Activated CD4-positive, alpha-beta T cell treated with anti-CD3 and anti-CD28 coated beads for 4 hours (primary cell): ENCODE results near the gene FOXA2.
"Not testable (repeated sequence)": the region's sequence is repeated elsewhere in the genome, so short reads cannot be mapped to it uniquely, and the experiment has no call there.

Source experiments
- DNase-seq, 2 donors: peaks; one replicate each; pipeline ENCODE4 v3.0.0-alpha.2; 2020

FOXA2 gene

GRCh38 chr20:22584522-22584921 lies at the start of gene FOXA2:
Gene FOXA2 (minus strand): TSS chr20:22584572. CDS start chr20:22584278, 294 bp downstream.
- DNase-seq = no peak

- no peak for DNase-seq
Measured at GRCh38 chr20:22630701-22631100, 46.3 kb upstream of the FOXA2 start.

- no peak for DNase-seq
Measured at GRCh38 chr20:22629927-22630326, 45.6 kb upstream of the FOXA2 start.

- no peak for DNase-seq
Measured at GRCh38 chr20:22629447-22629846, 45.1 kb upstream of the FOXA2 start.

DNA sequence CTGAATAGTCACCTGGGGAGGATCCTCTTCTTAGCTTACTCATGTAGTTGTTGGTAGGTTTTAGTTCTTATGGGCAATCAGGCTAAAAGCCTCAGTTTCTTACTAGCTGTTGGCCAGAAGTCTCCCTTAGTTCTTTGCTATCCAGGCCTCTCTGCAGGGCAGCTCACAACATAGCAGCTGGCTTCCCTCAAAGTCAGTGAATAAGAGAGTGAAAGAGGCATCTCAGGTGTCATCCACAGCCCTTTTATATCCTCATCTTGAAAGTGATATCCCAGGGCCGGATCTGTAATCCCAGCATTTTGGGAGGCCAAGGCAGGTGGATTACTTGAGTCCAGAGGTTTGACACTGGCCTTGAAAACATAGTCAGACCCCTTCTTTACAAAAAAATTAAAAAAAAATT lies 42.1 kb upstream of the FOXA2 start:
- no peak for DNase-seq

DNA sequence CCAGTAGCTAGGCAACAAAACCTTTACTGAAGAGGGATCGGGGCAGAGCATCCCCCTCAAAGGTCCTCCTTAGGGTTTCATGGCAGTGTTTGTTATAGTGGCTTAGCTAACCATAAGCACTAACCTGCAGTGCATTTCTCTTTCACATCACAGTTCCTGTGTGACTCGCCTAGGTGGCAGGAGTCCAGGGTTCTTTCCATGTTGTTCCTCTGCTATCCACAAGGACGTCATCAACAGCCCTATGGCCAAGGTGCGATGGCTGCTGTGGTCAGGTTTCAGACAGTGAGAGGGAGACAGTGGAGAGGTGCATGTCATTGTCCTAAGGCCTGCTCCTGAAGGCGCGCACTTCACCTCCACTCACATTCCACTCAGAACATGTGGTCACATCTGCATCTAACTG lies 38.8 kb upstream of the FOXA2 start:
- DNase-seq = no peak

DNA sequence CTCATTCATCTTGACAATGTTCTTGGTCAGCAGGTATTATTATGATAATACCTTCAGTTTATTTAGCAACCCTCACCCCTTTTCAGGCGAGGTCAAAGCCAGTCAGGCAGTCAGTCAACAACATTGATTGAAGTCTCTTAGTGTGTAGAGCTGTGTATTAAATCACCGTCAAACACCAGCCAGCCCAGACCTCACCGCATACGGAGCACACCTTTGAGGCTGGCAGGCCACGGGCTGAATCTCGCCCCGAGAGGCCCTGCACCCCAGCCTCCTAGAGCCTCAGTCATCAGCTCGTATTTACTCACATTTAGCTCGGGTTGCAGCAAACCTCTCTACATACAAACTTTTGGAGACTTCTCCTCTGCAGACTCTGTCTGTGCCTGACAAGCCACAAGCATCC lies 36.0 kb upstream of the FOXA2 start:
- DNase-seq = no peak

DNA sequence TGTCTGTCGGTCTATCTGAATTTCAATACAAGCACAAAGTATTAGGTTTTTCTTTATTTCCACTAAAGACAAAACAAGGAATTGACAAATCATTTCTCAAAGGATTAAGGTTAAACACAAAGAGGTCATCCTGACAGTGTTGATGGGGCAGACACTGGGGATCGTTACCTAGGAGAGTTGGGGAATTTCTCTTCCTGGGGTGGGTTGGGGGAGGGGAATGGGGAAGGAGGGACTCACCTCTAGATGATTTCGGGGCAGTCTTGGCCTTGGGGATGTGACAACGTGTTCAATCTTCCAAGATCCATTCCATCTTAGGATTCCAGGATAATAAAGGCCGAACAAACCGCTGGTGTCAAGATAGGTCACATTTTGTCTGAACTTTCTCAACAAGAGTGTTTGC lies 35.4 kb upstream of the FOXA2 start:
- no peak for DNase-seq

- no peak for DNase-seq
Measured at GRCh38 chr20:22619272-22619671, 34.9 kb upstream of the FOXA2 start.

DNA sequence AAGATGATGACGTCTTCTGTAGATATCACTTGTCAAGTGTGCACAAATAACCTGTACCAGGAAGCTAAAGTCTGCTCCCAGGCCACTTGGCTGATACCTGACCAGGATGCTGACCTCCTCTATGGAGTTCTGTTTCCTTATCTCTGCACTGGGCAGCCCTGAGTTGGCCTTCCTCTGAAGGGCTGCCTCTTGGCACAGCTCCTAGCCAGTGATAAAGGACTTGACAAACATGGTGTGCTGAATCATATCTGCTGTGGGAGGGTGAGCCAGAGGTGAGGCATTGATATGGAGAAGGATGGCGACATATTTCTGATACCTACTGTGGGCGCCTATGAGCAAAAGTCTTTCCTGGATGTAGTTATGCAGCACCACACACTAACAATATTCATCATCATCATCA lies 32.8 kb upstream of the FOXA2 start:
- no peak for DNase-seq

DNA sequence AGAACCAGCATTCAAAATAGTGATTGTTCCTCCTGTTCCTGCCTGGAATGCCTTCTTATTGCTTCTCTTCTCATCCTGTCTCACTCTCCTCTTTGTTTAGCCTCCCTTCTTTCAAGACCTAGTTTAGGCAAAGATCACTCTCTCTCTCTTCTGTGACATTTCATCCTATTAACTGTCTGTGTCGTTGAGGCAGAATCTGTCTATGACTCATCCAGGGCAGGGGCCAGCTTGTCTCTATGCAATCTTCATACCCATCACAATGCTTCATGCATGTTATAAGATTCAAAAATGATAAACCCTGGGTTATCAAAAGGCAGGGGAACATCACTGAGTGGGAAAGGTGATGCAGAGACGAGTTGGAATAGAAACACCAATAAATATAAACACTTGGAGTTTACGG lies 32.2 kb upstream of the FOXA2 start:
- no peak for DNase-seq

GRCh38 chr20:22615425-22615824 lies 31.1 kb upstream of the FOXA2 start:
- DNase-seq = no peak

- no peak for DNase-seq
Measured at GRCh38 chr20:22611636-22612035, 27.3 kb upstream of the FOXA2 start.

- DNase-seq = no peak
Measured at GRCh38 chr20:22607695-22608094, 23.3 kb upstream of the FOXA2 start.

DNA sequence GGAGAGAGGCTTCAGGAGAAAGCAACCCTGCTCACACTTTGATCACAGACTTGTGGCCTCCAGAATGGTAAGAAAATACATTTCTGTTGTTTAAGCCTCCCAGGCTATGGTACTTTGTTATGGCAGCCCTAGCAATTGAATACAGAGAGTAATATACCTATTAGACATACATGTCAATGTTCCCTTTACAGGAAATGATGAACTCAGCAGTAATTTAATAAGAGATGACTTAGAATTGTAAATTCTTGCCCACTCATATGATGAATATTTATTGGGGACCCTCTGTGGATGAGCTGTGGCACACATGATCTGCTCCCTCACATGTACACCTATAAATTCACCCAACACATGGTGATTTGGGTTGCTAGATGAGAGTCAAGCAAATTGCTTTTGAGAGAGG lies 20.4 kb upstream of the FOXA2 start:
- no peak for DNase-seq

- DNase-seq = no peak
Measured at GRCh38 chr20:22601361-22602141, 17.2 kb upstream of the FOXA2 start.

GRCh38 chr20:22599258-22599657 lies 14.9 kb upstream of the FOXA2 start:
- DNase-seq = not testable (repeated sequence)

DNA sequence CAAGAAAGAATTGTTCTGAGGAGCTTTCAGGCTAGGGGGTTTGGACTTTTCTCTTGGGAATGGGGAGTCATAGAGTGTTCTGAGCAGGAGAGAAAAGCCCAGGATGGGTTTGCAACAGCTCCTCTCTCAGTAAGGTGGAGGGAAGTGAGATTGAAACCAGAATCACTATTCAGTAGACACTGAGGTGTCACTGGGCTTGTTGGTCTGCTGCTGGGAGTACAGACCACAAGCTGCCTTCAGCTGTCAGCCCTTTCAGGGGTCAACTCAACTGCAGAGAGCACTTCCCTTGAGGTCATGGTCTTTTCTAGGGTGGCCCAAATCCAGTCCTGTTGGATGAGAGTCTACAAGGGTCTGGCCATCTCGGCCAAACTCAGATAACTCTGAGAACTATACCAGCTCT lies 12.9 kb upstream of the FOXA2 start:
- no peak for DNase-seq

DNA sequence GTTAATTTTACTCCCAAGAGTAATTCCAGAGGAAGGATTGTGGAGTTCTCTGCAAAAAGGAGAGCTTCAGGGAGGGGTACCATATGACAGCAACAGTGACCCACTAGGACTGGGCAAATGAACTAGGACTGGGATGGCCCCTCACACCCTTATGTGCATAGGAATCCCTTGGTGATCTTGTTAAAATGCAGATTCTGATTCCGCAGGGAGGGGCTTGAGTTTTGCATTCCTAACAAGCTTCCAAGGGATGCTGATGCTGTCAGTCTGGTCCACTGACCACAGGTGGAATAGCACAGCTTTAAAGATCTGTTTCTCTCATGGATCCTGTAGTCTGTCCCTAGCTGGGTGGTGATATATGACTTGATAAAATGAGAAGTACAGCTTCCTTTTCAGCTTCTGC lies 6.3 kb upstream of the FOXA2 start:
- DNase-seq = no peak

DNA sequence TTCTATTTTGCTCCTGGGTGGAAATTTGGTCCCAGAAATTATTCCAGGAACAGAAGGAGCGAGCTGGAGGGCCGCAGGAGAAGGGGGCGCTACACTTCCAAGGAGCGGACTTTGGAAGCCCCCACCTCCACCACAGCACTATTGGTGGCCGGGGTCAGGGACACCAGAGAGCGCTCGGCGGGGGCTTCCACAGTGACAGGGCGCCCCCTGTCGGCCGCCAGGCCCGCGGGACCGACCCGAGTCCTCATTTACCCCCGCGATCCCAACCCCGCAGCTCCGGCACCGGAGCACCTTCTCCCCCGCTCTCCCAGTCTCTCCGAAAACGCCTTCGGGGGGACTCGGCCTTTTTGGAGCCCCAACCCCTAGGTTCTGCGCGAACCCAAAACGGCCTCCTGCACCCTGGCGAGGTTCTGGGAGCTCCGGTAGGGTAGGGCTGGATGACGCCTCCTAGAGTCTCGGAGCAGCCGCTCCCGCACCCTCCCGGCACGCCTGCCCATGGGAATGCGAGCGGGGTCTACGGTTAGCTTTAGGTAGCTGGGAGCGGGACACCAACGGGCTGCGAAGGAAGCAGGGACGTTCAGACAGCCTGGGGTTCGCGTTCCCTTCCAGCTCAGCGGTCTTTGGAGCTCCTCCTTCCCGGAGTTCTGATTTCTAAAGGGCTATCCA lies 2.4 kb upstream of the FOXA2 start:
- no peak for DNase-seq

- DNase-seq = no peak
Measured at GRCh38 chr20:22585786-22586493, 1.6 kb upstream of the FOXA2 start.

DNA sequence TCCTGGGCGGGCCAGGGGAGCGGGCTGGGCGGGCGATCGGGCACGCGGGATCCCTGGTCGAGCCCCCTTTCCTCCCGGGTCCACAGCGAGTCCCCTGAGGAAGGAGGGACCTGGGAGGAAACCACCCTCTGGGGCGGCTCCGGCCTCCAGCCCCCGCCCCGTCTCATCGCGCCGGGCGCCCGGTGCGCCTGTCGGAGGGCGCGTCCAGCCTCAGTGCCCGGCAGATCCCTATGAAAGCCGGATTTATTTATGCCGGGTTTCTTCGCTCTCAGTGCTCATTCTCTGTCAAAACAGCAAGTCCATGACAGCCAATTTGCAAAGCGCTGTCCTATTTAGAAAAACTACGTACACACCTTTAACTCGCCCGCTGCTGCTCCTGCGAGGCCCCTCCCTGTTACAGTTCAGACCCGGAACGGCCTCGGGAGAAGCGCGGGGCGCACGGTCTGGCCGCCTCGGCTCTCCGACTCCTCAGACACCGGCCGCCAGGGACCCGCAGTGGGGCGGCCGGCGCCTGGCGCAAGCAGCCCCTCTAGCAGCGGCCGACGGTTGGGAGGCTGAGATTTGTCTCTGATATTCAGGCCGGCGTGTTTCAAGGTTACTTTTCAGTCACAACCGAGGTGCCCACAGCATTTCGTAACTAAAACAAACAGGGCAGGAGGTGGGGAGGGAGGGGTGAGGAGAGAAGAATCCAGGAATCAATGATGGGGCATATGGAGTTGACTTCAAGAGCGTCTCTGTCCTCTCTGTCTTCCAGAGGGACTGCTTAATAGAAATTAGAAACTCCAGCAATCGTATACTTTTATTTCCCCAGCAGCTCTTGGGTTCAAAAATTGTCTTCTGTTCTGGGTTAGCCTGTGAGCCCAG lies 782 bp upstream of the FOXA2 start:
- no peak for DNase-seq
